GM04504 (cell line): ENCODE data around the gene PLXNA4.

Source experiments
- DNase-seq: peaks from one replicate; pipeline ENCODE4 v3.0.0-alpha.2; 2012; ENCODE audit warnings: low read depth

The PLXNA4 gene

DNA sequence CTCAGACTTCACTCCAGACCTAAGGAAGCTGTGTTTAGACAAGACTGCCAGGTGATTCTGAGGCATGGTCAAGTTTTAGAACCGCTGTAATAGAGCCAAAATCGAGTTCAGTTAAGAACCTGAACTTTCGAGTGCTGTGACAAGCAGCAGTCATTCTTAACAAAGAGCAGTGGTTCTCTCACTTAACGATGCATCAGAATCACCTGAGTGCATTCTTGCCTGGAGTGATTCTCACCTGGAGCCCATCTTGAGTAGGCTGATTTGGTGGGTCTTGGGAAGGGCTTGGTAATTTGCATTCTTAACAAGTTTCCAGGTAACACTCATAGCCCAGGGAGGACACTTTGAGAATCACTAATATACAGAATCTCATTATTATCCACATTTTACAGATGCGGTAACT, 44.7 kb downstream of the PLXNA4 start:
- no peak for DNase-seq

DNA sequence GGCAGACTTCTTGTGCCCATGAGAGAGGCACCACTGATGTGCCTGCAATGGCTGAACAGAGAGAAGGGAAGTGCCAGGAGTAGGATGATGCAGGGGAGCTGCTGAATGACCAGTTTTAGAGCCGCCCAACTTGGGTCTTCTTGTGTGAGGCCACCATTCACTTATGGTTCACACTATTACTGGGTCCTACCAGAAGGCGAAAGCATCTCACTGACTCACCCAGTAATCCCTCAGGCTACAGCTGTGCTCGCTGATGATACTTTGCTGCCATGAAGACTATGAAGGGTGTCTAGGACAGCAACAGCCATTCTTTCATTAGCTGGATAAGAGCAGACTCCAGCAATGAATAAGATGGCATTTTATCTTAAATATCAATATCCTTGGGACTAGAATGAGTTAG, 47.6 kb downstream of the PLXNA4 start:
- no peak for DNase-seq

GRCh38 chr7:132527467-132528410, 48.5 kb downstream of the PLXNA4 start:
- DNase-seq = no peak

DNA sequence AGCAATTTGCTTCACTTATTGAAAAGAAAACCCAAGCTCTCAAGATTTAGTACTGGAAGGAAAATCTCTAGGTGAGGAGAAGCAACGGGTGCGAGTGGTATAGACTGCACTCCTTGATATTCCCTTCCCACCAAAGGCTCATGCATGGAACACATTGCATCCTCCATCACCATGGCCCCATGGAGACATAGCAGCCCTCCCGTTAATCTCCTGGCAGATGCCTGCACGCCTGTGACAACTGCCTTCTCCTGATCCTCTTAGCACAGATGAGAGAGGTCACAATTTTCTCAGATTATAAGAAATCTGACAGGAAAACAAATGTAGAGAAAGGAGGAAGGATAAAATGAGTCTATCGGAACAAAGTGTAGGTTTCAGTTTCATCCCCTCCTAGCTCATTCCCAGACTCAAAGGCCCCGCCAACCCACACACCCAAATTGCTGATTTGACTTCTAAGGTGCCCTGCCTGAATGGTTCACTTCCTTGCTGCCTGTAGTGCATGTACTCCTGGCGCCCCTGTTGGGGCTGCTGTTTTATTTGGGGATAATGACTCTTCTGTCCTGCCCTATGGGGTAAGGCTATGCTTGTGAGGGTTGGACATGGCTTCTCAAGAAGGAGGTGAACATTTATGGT, 50.0 kb downstream of the PLXNA4 start:
- DNase-seq = no peak

GRCh38 chr7:132521423-132521822, 54.8 kb downstream of the PLXNA4 start:
- DNase-seq = no peak

- DNase-seq = no peak
Observed at GRCh38 chr7:132520591-132521280, 55.5 kb downstream of the PLXNA4 start.

- no peak for DNase-seq
Observed at GRCh38 chr7:132519936-132520335, 56.3 kb downstream of the PLXNA4 start.

DNA sequence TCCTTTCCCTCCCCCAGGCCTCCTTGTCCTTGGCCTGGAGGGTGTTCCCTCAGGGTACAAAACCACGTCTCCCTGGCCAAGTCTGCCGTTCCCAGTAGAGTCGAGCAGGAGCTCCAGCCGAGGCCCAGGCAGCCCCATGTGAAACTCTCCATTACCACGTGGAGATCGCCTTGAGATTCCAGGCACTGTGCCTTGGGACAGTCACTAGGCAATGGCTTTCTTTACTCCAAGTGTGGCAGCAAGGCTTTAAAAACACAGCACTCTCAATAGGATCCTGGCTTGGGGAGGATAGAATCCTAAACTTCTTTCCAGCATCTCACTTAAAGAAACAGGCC, 57.5 kb downstream of the PLXNA4 start:
- no peak for DNase-seq

GRCh38 chr7:132518102-132518838, 58.0 kb downstream of the PLXNA4 start:
- no peak for DNase-seq

- DNase-seq = peak; percentile 35
Observed at GRCh38 chr7:132516042-132516840, 60.0 kb downstream of the PLXNA4 start.

DNA sequence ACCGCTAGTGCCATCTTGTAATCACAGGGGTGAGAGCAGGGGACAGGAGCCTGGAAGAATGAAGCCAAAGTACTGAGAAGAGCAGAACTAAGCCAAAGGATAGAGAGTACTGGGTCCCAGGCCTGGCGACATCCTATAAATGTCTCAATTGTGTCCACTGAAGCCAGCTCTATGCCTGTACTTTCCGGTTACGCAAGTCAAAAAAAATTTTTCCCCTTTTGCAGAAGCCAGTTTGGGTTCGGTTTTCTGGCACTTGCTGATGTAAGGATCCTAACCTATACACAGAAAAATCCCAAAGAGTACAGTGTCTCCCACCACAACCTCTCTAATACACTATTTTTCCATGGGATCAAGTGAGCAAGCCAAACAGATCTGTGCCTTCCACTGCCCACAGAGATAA, 61.1 kb downstream of the PLXNA4 start:
- DNase-seq = no peak

- no peak for DNase-seq
Observed at GRCh38 chr7:132514430-132514829, 61.8 kb downstream of the PLXNA4 start.

- DNase-seq = no peak
Observed at GRCh38 chr7:132511921-132512320, 64.3 kb downstream of the PLXNA4 start.

DNA sequence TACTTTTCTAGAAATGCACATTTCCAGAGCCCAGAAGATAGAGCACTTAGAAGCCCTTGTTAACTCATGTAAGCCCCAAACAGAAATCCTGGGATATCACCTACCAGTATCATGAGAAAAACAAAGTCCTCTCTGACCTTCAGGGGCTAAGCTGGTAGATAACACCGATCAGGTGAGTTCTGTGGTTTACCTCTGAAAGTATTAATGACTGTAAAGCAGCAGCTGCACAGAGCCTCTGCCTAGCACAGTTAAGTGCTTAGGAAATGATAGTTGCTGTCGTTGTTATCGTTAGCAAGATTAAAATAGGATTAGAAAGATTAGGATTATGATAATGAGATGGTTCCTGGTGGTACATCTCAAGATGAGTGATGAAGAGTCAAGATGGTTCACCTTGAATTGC, 64.9 kb downstream of the PLXNA4 start:
- no peak for DNase-seq

- no peak for DNase-seq
Observed at GRCh38 chr7:132509643-132510042, 66.6 kb downstream of the PLXNA4 start.

DNA sequence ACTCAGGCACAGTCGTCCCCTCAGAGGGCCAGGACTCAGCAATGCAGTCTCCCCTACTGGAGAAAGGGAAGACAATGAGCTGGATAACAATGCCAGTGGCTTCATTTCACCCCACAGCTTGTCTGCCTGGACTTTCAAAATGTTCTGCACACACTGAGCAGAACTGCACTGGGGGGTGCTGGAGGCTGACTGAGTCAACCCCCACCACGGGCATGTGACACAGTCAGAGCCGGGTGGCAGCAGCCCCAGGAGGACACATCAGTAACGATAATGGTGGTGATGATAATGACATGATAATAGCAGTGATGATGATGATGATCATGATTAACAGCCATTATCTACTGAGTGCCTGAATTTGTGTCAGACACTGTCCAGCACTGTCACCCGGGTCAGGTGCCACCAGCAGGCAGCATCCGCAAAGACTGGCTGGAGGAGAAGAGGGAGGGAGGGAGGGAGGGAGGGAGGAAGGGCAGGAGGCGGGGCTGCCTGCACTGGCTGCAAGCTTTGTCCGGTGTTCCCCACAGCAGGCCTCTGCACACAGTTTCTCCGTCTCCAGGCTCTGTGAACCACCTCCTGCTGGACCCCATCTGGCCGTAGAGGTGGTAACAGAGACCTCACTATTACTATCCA, 67.4 kb downstream of the PLXNA4 start:
- no peak for DNase-seq

GRCh38 chr7:132504852-132505251, 71.4 kb downstream of the PLXNA4 start:
- no peak for DNase-seq

- DNase-seq = no peak
Observed at GRCh38 chr7:132504071-132504470, 72.2 kb downstream of the PLXNA4 start.

DNA sequence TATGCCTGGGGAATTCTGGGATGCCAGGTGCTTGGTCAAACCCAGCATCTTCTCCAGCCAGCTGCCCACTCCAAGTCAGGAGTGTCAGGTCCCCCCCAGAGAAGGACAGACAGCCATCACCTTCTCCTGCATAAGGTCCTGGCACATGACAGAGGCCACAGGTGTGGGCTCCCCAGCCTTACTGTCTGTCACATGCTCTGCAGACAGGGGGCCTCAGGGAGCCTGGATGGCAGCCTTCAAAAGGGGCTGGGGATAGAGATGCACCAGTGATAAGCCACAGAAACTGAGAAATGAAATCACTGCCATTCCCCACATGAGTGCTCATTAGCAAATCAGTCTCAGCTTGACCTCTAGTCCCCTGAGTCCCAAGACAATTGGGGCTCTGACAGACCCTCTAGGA, 72.9 kb downstream of the PLXNA4 start:
- no peak for DNase-seq

DNA sequence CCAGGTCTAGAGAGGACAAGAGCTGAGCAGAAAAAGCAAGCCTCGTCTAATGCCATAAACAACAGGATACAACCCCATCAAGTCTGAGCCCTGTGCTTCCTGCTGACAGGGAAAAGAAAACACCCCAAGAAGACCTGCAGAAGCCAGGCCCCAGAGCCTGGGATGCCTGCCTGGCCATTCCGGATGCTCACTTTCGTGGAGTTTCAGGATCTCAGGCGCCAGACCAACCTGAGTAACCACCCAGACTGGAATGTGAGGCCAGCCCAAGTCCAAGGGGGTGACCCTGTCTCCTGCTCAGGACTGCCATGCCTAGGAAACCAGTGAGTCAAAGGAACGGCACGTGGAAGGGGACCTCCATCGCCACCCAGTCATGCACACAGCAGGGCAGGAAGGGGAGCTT, 74.3 kb downstream of the PLXNA4 start:
- DNase-seq = no peak
